Transverse colon (tissue), 4 donors: ENCODE data around the gene CFAP410. TPM values are rescaled to one million over a fixed set of nuclear protein-coding genes. Genes with fewer than 3 reads are reported as not detected.

ENCODE experiments used
- DNase-seq: peaks from one replicate; pipeline ENCODE4 v3.0.0-alpha.2; 2019
- H3K27ac ChIP-seq, 4 donors: fragments of 200-600 bp; sonication (generic); 2 replicates each; pipeline ENCODE4 v1.5.1; 2016 to 2018; ENCODE audit warnings: inconsistent platforms in 4 of 4
- H3K27me3 ChIP-seq: fragments of 200-600 bp; sonication (generic); 2 replicates; pipeline ENCODE4 v1.5.1; 2017; ENCODE audit warnings: inconsistent platforms
- H3K36me3 ChIP-seq, 4 donors: fragments of 200-600 bp; sonication (generic); 2 replicates each; pipeline ENCODE4 v1.5.1; 2017 to 2019; ENCODE audit warnings: inconsistent platforms in 4 of 4
- H3K4me1 ChIP-seq, 4 donors: fragments of 200-600 bp; sonication (generic); 2 replicates each; pipeline ENCODE4 v1.5.1; 2017 to 2020; ENCODE audit warnings: inconsistent platforms in 4 of 4
- H3K4me3 ChIP-seq, 4 donors: fragments of 200-600 bp; sonication (generic); 1 replicate in 1 of 4; 2 replicates in 3 of 4; pipeline versions ENCODE4 v1.5.1 to v1.6.1; 2017 to 2019; ENCODE audit warnings: inconsistent platforms in 4 of 4
- H3K9me3 ChIP-seq, 2 donors: fragments of 200-600 bp; sonication (generic); 2 replicates each; pipeline ENCODE4 v1.5.1; 2017 to 2019; ENCODE audit warnings: inconsistent platforms in 2 of 2
- CTCF ChIP-seq, 5 experiments: fragments of 200-600 bp in 3 of 5; fragments of 450-650 bp in 2 of 5; sonication (generic) in 3 of 5; IDR thresholded peaks; 1 replicate in 2 of 5; 2 replicates in 3 of 5; pipeline ENCODE4 v1.5.1; 2016 to 2017; ENCODE audit warnings: antibody characterized with exemption in 5 of 5, inconsistent platforms in 3 of 5, mild to moderate bottlenecking in 2 of 5, moderate library complexity in 1 of 5
- EP300 ChIP-seq: sonication (generic); formaldehyde crosslinking; IDR thresholded peaks from one replicate; pipeline ENCODE4 v1.6.1; 2017; ENCODE audit warnings: antibody characterized with exemption, low read depth
- POLR2A ChIP-seq: fragments of 450-650 bp; IDR thresholded peaks from one replicate; pipeline ENCODE4 v1.6.1; 2016; ENCODE audit warnings: antibody characterized with exemption, mild to moderate bottlenecking, moderate library complexity
- POLR2AphosphoS5 ChIP-seq, 3 donors: sonication (generic); formaldehyde crosslinking; IDR thresholded peaks; one replicate each; pipeline ENCODE4 v1.6.1; 2016; ENCODE audit warnings: antibody characterized with exemption in 3 of 3
- WGBS, 2 donors: methylation state at CpG; one replicate each; pipeline ENCODE4 v1.1.5; 2018; ENCODE audit warnings: low coverage in 1 of 2; 5-methylcytosine and 5-hydroxymethylcytosine counted together
- in situ Hi-C, 4 donors: fragments of 200-750 bp; cut with MboI; loops; one replicate each; pipeline versions ENCODE4 v1.15.0 to v1.15.1; 2017; ENCODE audit warnings: low sequenced_read_pairs in 3 of 4, low pct_ligation_motif_present in 1 of 4, low pct_unique_long_range_greater_than_20kb in 1 of 4
- intact Hi-C: fragments of 100-400 bp; cut with DNase I; formaldehyde crosslinking; loops from one replicate; pipeline ENCODE4 v1.15.1; 2023; ENCODE audit warnings: low total_unique reads
- total RNA-seq, 4 donors: library from RNA; depleted of rRNA; stranded (reverse); fragments of >200 nt; gene quantifications; one replicate each; pipeline ENCODE4 v1.1.0, GENCODE V29; 2016

The CFAP410 gene
- total RNA-seq, 4 donors from 2014 or later = 17.2 to 41.3 (median 32.2) TPM

- H3K27me3 ChIP-seq = peaks cover 25% of the 10 kb centered on the region
- in situ Hi-C loops = loop anchor here in 1 of 4 donors (25.0 kb wide), 1 partner anchor 93 kb away; the partner anchor contains the start of gene DNMT3L
- no peak for DNase-seq
- H3K4me3 ChIP-seq = peak overlapping the region in 1 of 4 donors; percentile 19
- intact Hi-C loops = no loop called here
- H3K36me3 ChIP-seq = no peaks in the 10 kb centered on the region
- no peaks in the 10 kb centered on the region for H3K4me1 ChIP-seq
- WGBS, 2 donors = 67 to 70% methylated on average over 1 to 24 of the region's 24 CpGs
- no peaks in the 10 kb centered on the region for H3K9me3 ChIP-seq
- TF ChIP-seq POLR2A (no peak), POLR2AphosphoS5 (IDR thresholded peaks at IDR 0.05) (no peak), EP300 (no peak), CTCF (IDR thresholded peaks at IDR 0.05) (no peak)
- peak overlapping the region in 1 of 4 donors; percentile 30 for H3K27ac ChIP-seq
Observed at GRCh38 chr21:44354775-44355771, 15.9 kb upstream of the CFAP410 start.

- H3K36me3 ChIP-seq = no peaks in the 10 kb centered on the region
- no peaks in the 10 kb centered on the region for H3K9me3 ChIP-seq
- no peaks in the 10 kb centered on the region for H3K4me1 ChIP-seq
- in situ Hi-C loops (loop anchor here in 1 of 4 donors (25.0 kb wide), 1 partner anchor 92 kb away; the partner anchor contains the start of gene DNMT3L), intact Hi-C loops (no loop called here)
- DNase-seq = no peak
- peak overlapping the region in 3 of 4 donors; percentile 48 to 62 (median 52) for H3K27ac ChIP-seq
- peak overlapping the region in 1 of 4 donors; percentile 19 for H3K4me3 ChIP-seq
- WGBS, 2 donors = 77 to 100% methylated on average over 5 to 8 of the region's 8 CpGs
- H3K27me3 ChIP-seq = peaks cover 35% of the 10 kb centered on the region
- TF ChIP-seq EP300 (no peak), POLR2A (no peak), CTCF (IDR thresholded peaks at IDR 0.05) (no peak), POLR2AphosphoS5 (IDR thresholded peaks at IDR 0.05) (no peak)
Observed at GRCh38 chr21:44354001-44354405, 14.8 kb upstream of the CFAP410 start.

GRCh38 chr21:44353191-44353970 lies 14.2 kb upstream of the CFAP410 start, which contains the start of gene TRPM2:
Gene TRPM2, plus strand, starts transcription at chr21:44353621. Its CDS starts 80 bp downstream, at chr21:44353701.
- H3K27me3 ChIP-seq = peaks cover 41% of the 10 kb centered on the region
- WGBS, 2 donors = 58 to 59% methylated on average over 9 to 20 of the region's 21 CpGs
- H3K36me3 ChIP-seq = no peaks in the 10 kb centered on the region
- DNase-seq = peak; percentile 52
- H3K4me1 ChIP-seq = no peaks in the 10 kb centered on the region
- in situ Hi-C loops = loop anchor here in 1 of 4 donors (25.0 kb wide), 1 partner anchor 91 kb away; the partner anchor contains the start of gene DNMT3L
- peak within 1 kb of the TSS; percentile 48 to 62 (median 52) for H3K27ac ChIP-seq
- intact Hi-C loops = no loop called here
- H3K9me3 ChIP-seq = no peaks in the 10 kb centered on the region
- no peak for TF ChIP-seq EP300
- TF ChIP-seq CTCF (IDR thresholded peaks at IDR 0.05) = no peak
- no peak for TF ChIP-seq POLR2A
- TF ChIP-seq POLR2AphosphoS5 (IDR thresholded peaks at IDR 0.05) = no peak
- H3K4me3 ChIP-seq = peak within 1 kb of the TSS in 1 of 4 donors; percentile 19
